ENCODE measurements around the gene GOLGA5.

The GOLGA5 gene

DNA sequence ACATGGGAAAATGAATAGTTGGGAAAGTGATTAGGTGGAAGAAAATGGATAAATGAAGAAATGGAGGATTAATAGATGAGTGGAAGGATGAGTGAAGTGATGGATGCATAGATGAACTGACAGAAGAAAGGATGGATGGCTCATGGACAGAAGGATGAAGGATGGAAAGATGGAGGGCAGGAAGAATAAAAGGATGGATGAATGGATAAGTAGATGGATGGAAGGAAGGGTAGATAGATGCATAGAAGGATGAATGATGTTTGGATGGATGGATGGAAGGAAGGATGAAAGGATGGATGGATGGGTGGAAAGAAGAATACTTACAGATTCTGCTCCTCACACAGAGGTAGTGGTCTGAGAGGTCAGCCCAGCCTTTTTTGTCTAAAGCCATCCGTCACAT lies 93.1 kb downstream of the GOLGA5 start:
- TF ChIP-seq CTCF (IDR thresholded peaks at IDR 0.05; ENCODE audit: low read depth, low read length): no peak
- DNase-seq (ENCODE audit: extremely low read depth, low read depth): no peak

- no peak for TF ChIP-seq CTCF (IDR thresholded peaks at IDR 0.05; ENCODE audit: low read depth, low read length)
- no peak for DNase-seq (ENCODE audit: extremely low read depth, low read depth)
Observed at GRCh38 chr14:92888896-92889295, 94.8 kb downstream of the GOLGA5 start.

All from AG09319 (cell line).